Immature natural killer cell (primary cell): ENCODE measurements around the gene CENPX. TPM values are rescaled to one million over a fixed set of nuclear protein-coding genes. Genes with fewer than 3 reads are reported as not detected.
"Not testable (repeated sequence)": the region's sequence is repeated elsewhere in the genome, so short reads cannot be mapped to it uniquely, and the experiment has no call there.

ENCODE experiments used
- DNase-seq, 3 donors: peaks; one replicate each; pipeline ENCODE4 v3.0.0; 2022; ENCODE audit warnings: mixed read lengths in 1 of 3
- H3K27ac Mint-ChIP-seq, 6 donors: one replicate each; pipeline ENCODE4 v1.8.0; 2020; ENCODE audit warnings: mixed read lengths in 6 of 6, mild to moderate bottlenecking in 5 of 6, inconsistent platforms in 4 of 6, moderate library complexity in 3 of 6
- H3K27me3 Mint-ChIP-seq, 3 donors: one replicate each; pipeline ENCODE4 v1.8.0; 2020 to 2021; ENCODE audit warnings: low read depth in 3 of 3, mild to moderate bottlenecking in 3 of 3, mixed read lengths in 3 of 3, moderate library complexity in 3 of 3, inconsistent platforms in 1 of 3
- H3K36me3 Mint-ChIP-seq, 3 donors: one replicate each; pipeline ENCODE4 v1.8.0; 2020; ENCODE audit warnings: mixed read lengths in 3 of 3, inconsistent platforms in 2 of 3, mild to moderate bottlenecking in 2 of 3
- H3K4me1 Mint-ChIP-seq, 2 donors: one replicate each; pipeline ENCODE4 v1.8.0; 2020; ENCODE audit warnings: inconsistent platforms in 2 of 2, mild to moderate bottlenecking in 2 of 2, mixed read lengths in 2 of 2, moderate library complexity in 1 of 2
- H3K4me3 Mint-ChIP-seq, 5 donors: one replicate each; pipeline ENCODE4 v1.8.0; 2020; ENCODE audit warnings: mild to moderate bottlenecking in 5 of 5, mixed read lengths in 5 of 5, inconsistent platforms in 3 of 5, moderate library complexity in 3 of 5
- H3K9me3 Mint-ChIP-seq, 6 donors: one replicate each; pipeline ENCODE4 v1.8.0; 2020; ENCODE audit warnings: mild to moderate bottlenecking in 6 of 6, mixed read lengths in 6 of 6, inconsistent platforms in 4 of 6, moderate library complexity in 3 of 6
- polyA plus RNA-seq, 3 donors: library from polyadenylated mRNA; unstranded; fragments of 300-500 nt; fragmentation: Illumina TruSeq; gene quantifications; one replicate each; pipeline ENCODE4 v1.2.3, GENCODE V29; 2021

CENPX gene
- polyA plus RNA-seq, 3 donors from 2014 or later: 70.0 to 104 (median 100) TPM

GRCh38 chr17:81993729-81994592 lies 28.7 kb downstream of the CENPX start:
- no peaks in the 10 kb centered on the region for H3K36me3 Mint-ChIP-seq
- peaks cover 0 to 2% of the 10 kb centered on the region in 2 donors for H3K4me1 Mint-ChIP-seq
- DNase-seq: no peak
- H3K27ac Mint-ChIP-seq: no peak overlapping the region
- H3K4me3 Mint-ChIP-seq: no peak overlapping the region
- no peaks in the 10 kb centered on the region for H3K27me3 Mint-ChIP-seq
- H3K9me3 Mint-ChIP-seq: no peaks in the 10 kb centered on the region

- Mint-ChIP-seq H3K36me3 (no peaks in the 10 kb centered on the region), H3K4me1 (peaks cover 0 to 2% of the 10 kb centered on the region in 2 donors), H3K9me3 (no peaks in the 10 kb centered on the region), H3K27me3 (no peaks in the 10 kb centered on the region), H3K4me3 (no peak overlapping the region), H3K27ac (no peak overlapping the region)
- no peak for DNase-seq
Measured at GRCh38 chr17:81992306-81993102, 30.2 kb downstream of the CENPX start.

- Mint-ChIP-seq H3K9me3 (no peaks in the 10 kb centered on the region), H3K36me3 (no peaks in the 10 kb centered on the region), H3K4me3 (no peak overlapping the region), H3K4me1 (peaks cover 0 to 2% of the 10 kb centered on the region in 2 donors), H3K27me3 (no peaks in the 10 kb centered on the region), H3K27ac (no peak overlapping the region)
- DNase-seq: no peak
Measured at GRCh38 chr17:81991684-81992305, 30.9 kb downstream of the CENPX start.

DNA sequence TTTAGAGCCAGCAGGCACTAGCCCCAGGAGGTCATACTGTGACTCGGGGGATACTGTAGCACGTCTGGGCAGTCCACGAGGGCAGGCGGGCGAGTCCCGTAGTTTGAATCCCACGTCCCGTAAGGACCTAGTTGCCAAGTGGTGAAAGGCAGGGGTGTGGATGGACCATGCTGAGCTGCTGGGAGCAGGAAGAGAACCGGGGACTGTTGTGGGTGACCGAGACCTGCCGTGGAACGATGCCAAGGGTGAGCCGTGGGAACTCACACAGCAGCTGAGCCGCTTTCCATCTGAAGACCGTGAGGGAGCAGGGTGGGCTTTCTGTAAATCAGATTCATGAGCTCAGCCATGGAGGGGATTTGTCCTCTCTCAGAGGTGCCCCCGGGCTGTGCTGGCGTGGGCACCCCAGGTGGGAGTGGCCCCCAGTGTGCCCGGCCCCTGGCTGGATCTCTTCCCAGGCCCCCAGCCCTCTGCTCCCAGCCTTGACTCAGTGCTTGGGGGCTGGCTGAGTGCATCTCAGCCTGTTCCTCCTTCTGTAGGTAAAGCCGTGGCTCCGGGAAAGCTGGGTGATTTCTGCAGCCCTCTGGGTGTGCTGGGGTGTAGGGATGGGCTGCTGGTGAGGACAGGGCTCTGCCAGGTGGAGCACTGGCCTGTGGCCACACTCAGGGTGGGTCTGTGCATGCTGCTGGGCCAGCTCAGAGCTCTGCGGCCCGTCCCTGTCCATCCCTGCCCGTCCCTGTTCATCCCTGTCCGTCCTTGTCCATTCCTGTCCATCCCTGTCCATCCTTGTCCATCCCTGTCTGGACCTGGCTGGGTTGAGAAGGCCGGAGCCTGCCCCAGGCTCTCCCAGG lies 31.6 kb downstream of the CENPX start:
- H3K4me3 Mint-ChIP-seq: no peak overlapping the region
- H3K9me3 Mint-ChIP-seq: no peaks in the 10 kb centered on the region
- no peak for DNase-seq
- peak overlapping the region in 2 of 6 donors; percentile 31 to 48 for H3K27ac Mint-ChIP-seq
- H3K36me3 Mint-ChIP-seq: peaks cover 0 to 5% (median 0%) of the 10 kb centered on the region in 3 donors
- no peaks in the 10 kb centered on the region for H3K27me3 Mint-ChIP-seq
- peaks cover 0 to 2% of the 10 kb centered on the region in 2 donors for H3K4me1 Mint-ChIP-seq

DNA sequence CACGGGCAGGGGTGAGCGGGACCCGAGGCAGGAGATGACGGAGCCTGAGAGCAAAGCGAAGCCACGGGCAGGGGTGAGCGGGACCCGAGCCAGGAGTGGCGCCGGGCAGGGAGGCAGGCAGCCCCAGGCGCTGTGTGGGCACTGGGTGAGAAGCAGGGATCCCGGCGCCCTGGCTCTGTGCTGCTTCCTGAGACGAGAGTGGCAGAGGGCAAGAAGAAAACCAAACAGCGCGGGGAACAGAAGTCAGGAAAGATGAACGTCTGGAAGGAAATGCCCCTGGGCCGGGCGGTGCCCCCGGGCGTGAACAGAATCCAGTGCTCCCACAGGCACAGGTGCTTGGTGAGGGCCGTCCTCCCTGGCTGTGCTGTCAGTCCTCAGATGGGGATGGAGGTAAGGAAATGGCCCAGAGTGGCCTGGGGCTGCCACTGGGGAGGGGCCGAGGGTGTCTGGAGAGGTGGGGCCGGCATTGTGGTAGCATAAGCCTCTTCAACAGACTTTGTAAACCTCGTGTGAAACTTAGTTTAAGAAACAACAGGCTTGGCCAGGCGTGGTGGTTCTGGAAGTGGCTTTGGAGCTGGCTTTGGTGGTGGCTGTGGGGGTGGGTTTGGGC lies 35.4 kb downstream of the CENPX start:
- no peak for DNase-seq
- Mint-ChIP-seq H3K36me3 (peaks cover 0 to 14% (median 5%) of the 10 kb centered on the region in 3 donors), H3K9me3 (no peaks in the 10 kb centered on the region), H3K4me3 (no peak overlapping the region), H3K4me1 (peaks cover 4% of the 10 kb centered on the region in 2 donors), H3K27ac (peak overlapping the region in 1 of 6 donors; percentile 64), H3K27me3 (peaks cover 0 to 1% (median 0%) of the 10 kb centered on the region in 3 donors)

DNA sequence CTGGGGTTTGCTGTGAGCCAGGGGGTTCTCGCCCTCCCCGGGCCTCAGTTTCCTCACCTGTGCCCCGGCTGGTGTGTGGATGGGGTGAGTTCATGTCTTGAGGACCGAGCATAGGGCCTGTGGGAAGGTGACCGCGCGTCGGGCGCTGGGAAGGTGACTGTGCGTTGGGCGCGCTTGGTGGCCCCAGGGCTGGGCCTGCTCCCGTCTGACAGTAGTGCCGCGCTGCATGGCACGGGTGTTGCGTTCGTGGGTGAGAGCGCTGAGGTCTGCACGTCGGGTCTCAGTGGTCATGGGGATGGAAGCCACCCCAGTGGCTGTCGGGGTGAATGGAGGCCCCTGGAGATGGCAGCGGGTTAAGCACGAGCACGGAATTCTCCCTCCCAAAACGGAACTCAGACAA lies 36.1 kb downstream of the CENPX start:
- peaks cover 0 to 1% (median 0%) of the 10 kb centered on the region in 3 donors for H3K27me3 Mint-ChIP-seq
- H3K4me3 Mint-ChIP-seq: no peak overlapping the region
- no peak overlapping the region for H3K27ac Mint-ChIP-seq
- no peak for DNase-seq
- H3K36me3 Mint-ChIP-seq: peaks cover 0 to 14% (median 5%) of the 10 kb centered on the region in 3 donors
- H3K9me3 Mint-ChIP-seq: no peaks in the 10 kb centered on the region
- H3K4me1 Mint-ChIP-seq: peaks cover 4% of the 10 kb centered on the region in 2 donors

DNA sequence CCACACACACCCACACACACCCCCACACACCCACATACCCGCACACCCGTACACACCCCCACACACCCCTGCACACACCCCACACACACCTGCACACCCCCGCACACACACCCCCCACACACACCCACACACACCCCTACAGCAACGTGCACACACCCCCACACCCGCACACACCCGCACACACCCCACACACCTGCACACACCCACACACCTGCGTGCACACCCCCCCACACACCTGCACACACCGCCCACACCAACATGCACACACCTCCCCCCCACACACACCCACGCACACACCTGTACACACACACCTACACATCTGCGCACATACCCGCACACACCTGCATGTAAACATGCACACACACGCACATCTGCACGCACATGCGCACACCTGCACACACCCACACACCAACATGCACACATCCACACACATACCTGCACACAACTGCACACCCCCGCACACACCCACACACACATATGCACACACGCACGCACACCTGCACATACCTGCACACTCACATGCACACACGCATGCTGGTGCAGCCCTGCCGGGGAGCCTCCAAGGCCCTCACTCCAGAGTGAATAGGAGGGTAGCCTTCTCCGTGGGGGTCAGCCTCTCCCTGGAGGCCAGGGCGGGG lies 37.8 kb downstream of the CENPX start:
- Mint-ChIP-seq H3K9me3 (no peaks in the 10 kb centered on the region), H3K27me3 (peaks cover 0 to 4% (median 0%) of the 10 kb centered on the region in 3 donors), H3K27ac (no peak overlapping the region), H3K4me1 (peaks cover 2 to 13% of the 10 kb centered on the region in 2 donors), H3K36me3 (peaks cover 4 to 18% (median 5%) of the 10 kb centered on the region in 3 donors), H3K4me3 (no peak overlapping the region)
- no peak for DNase-seq

- Mint-ChIP-seq H3K9me3 (no peaks in the 10 kb centered on the region), H3K4me3 (no peak overlapping the region), H3K27me3 (peaks cover 0 to 4% (median under 1%) of the 10 kb centered on the region in 3 donors), H3K27ac (no peak overlapping the region), H3K36me3 (peaks cover 4 to 18% (median 5%) of the 10 kb centered on the region in 3 donors), H3K4me1 (peaks cover 11 to 22% of the 10 kb centered on the region in 2 donors)
- no peak for DNase-seq
Measured at GRCh38 chr17:81983639-81984373, 38.9 kb downstream of the CENPX start.

GRCh38 chr17:81983011-81983638 lies 39.6 kb downstream of the CENPX start:
- Mint-ChIP-seq H3K4me1 (peaks cover 13 to 24% of the 10 kb centered on the region in 2 donors), H3K4me3 (no peak overlapping the region), H3K36me3 (peaks cover 4 to 18% (median 5%) of the 10 kb centered on the region in 3 donors), H3K27ac (no peak overlapping the region), H3K27me3 (peaks cover under 1 to 4% (median 3%) of the 10 kb centered on the region in 3 donors), H3K9me3 (no peaks in the 10 kb centered on the region)
- no peak for DNase-seq

- not testable (repeated sequence) for H3K27ac Mint-ChIP-seq, H3K9me3 Mint-ChIP-seq, H3K4me3 Mint-ChIP-seq, DNase-seq
- Mint-ChIP-seq H3K36me3 (peaks cover 4 to 15% (median 5%) of the 10 kb centered on the region in 3 donors), H3K27me3 (peaks cover 6 to 10% (median 6%) of the 10 kb centered on the region in 3 donors), H3K4me1 (peaks cover 19 to 30% of the 10 kb centered on the region in 2 donors)
Measured at GRCh38 chr17:81981511-81981910, 41.2 kb downstream of the CENPX start.

- Mint-ChIP-seq H3K27me3 (peaks cover 6 to 15% (median 10%) of the 10 kb centered on the region in 3 donors), H3K4me3 (peak overlapping the region in 1 of 5 donors; percentile 77), H3K4me1 (peaks cover 22 to 33% of the 10 kb centered on the region in 2 donors), H3K9me3 (no peaks in the 10 kb centered on the region), H3K27ac (no peak overlapping the region), H3K36me3 (peaks cover 4 to 13% (median 5%) of the 10 kb centered on the region in 3 donors)
- no peak for DNase-seq
Measured at GRCh38 chr17:81980707-81981343, 41.9 kb downstream of the CENPX start.
